Retinal pigment epithelial cell (primary cell): Measurements from ENCODE around the gene PSPN.

Source experiments
- DNase-seq: peaks from one replicate; pipeline ENCODE4 v3.0.0-alpha.2; 2010; ENCODE audit warnings: low read depth
- H3K4me3 ChIP-seq: 2 replicates; pipeline ENCODE4 v1.5.1; 2011; ENCODE audit warnings: mild to moderate bottlenecking, low read length, control low read depth, moderate library complexity
- CTCF ChIP-seq: conservative IDR thresholded peaks from 2 replicates; pipeline ENCODE4 v1.5.1; 2011; ENCODE audit warnings: low read depth, low read length, control low read depth, inconsistent platforms

Gene PSPN

GRCh38 chr19:6333439-6333838 is 42.3 kb downstream of the PSPN start, which contains the start of gene ACER1:
ACER1 (minus strand) TSS chr19:6333612; CDS start chr19:6333551, 61 bp downstream.
- DNase-seq: no peak
- no peak within 1 kb of the TSS for H3K4me3 ChIP-seq
- no peak for TF ChIP-seq CTCF

- H3K4me3 ChIP-seq: no peak overlapping the region
- no peak for DNase-seq
- TF ChIP-seq CTCF: no peak
Measured at GRCh38 chr19:6326815-6327214, 48.9 kb downstream of the PSPN start.

- H3K4me3 ChIP-seq: no peak overlapping the region
- no peak for TF ChIP-seq CTCF
- no peak for DNase-seq
Measured at GRCh38 chr19:6325614-6326013, 50.1 kb downstream of the PSPN start.
